Upper lobe of left lung (tissue), 6 donors: ENCODE measurements around the gene NDUFAF3. TPM values are rescaled to one million over a fixed set of nuclear protein-coding genes. Genes with fewer than 3 reads are reported as not detected.
A peak's percentile ranks its signal among the peaks of the same experiment; 100 is the strongest.

Experiments used
- ATAC-seq, 2 donors: fragments of 200-7000 bp; cut with Tn5 transposase; one replicate each; pipeline ENCODE4 v1.9.1; 2022; ENCODE audit warnings: mild to moderate bottlenecking in 2 of 2, moderate library complexity in 2 of 2; ENCODE audit not compliant: low FRiP score in 2 of 2
- DNase-seq, 2 donors: peaks; one replicate each; pipeline ENCODE4 v3.0.0-alpha.2; 2019 to 2020
- H3K27ac ChIP-seq, 4 donors: fragments of 200-600 bp; sonication (generic); one replicate each; pipeline ENCODE4 v1.5.1; 2016 to 2019
- H3K27me3 ChIP-seq, 4 donors: fragments of 200-600 bp; sonication (generic); one replicate each; pipeline ENCODE4 v1.5.1; 2017 to 2019
- H3K36me3 ChIP-seq, 4 donors: fragments of 200-600 bp; sonication (generic); one replicate each; pipeline ENCODE4 v1.5.1; 2016 to 2019
- H3K4me1 ChIP-seq, 4 donors: fragments of 200-600 bp; sonication (generic); one replicate each; pipeline ENCODE4 v1.5.1; 2018 to 2019
- H3K4me3 ChIP-seq, 4 donors: fragments of 200-600 bp; sonication (generic); one replicate each; pipeline ENCODE4 v1.5.1; 2017 to 2019; ENCODE audit warnings: mild to moderate bottlenecking in 2 of 4, moderate library complexity in 1 of 4
- H3K9me3 ChIP-seq, 4 donors: fragments of 200-600 bp; sonication (generic); one replicate each; pipeline ENCODE4 v1.5.1; 2018 to 2019
- CTCF ChIP-seq, 6 experiments: fragments of 450-650 bp in 4 of 6; fragments of 200-600 bp in 2 of 6; sonication (generic) in 2 of 6; IDR thresholded peaks; one replicate each; pipeline ENCODE4 v1.5.1; 2016 to 2019; ENCODE audit warnings: antibody characterized with exemption in 6 of 6
- EP300 ChIP-seq, 4 donors: sonication (generic); formaldehyde crosslinking; IDR thresholded peaks; one replicate each; pipeline ENCODE4 v1.5.1; 2017; ENCODE audit warnings: antibody characterized with exemption in 4 of 4, control low read depth in 2 of 4
- POLR2A ChIP-seq, 4 donors: fragments of 450-650 bp; IDR thresholded peaks; one replicate each; pipeline ENCODE4 v1.5.1; 2016 to 2017; ENCODE audit warnings: antibody characterized with exemption in 4 of 4, mild to moderate bottlenecking in 2 of 4
- POLR2AphosphoS5 ChIP-seq, 2 donors: sonication (generic); formaldehyde crosslinking; IDR thresholded peaks; one replicate each; pipeline ENCODE4 v1.5.1; 2017; ENCODE audit warnings: antibody characterized with exemption in 2 of 2
- WGBS, 2 donors: methylation state at CpG; one replicate each; pipeline ENCODE4 v1.1.5; 2017 to 2018; 5-methylcytosine and 5-hydroxymethylcytosine counted together
- total RNA-seq, 6 donors: library from RNA; depleted of rRNA in 4 of 6; stranded (reverse); fragments of >200 nt in 4 of 6; gene quantifications; one replicate each; pipeline versions ENCODE4 v1.1.0 to v1.2.1, GENCODE V29; 2016 to 2021
- donor health status: DM: no; HTN: no; CAD: no; lungs with moderate emphysema.
- donor health status: DM: no; HTN: yes; CAD: no; lungs with severe emphysema.

The NDUFAF3 gene
- total RNA-seq, 6 donors from 2014 or later: 75.4 to 166 (median 101) TPM

DNA sequence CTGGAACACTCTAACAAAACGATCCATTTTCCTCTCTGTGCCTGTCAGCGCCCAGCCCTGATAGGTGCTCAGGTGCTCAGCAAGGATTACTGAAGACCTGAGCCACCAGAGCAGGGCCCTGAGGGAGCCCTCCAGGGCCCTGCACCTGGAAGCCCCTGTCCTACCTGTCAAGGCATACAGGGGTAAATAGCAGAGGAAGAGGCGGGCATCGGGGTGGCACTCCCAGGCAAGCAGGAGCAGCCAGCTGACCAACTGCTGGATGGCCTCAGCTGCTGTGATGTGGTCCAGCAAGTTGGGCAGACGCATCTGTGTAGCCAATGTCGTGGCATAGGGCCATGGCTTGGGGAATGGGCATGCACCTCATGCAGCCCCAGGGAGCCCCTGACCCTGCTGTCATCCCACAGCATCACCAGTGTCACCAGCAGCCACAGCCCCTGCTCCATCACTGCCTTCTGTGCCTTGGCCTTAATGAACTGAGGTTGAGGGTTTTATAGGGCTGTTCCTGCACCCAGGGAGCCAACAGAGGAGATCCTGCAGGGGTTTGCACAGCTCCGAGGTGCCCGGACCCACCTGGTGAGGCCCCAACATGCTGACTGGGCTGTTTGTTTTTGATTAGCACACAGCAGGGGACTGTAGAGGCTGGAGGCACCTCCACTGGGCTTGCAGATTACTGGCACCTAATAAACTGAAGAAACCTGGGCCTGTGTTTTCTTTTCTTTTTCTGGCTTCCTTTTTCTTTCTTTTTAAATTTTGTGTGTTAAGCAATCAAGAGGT, 22.6 kb upstream of the NDUFAF3 start:
- peaks cover 0 to 13% (median 5%) of the 10 kb centered on the region in 4 donors for H3K36me3 ChIP-seq
- DNase-seq (no peak), ATAC-seq (no peak)
- no peak overlapping the region for H3K4me3 ChIP-seq
- no peaks in the 10 kb centered on the region for H3K9me3 ChIP-seq
- no peak overlapping the region for H3K27ac ChIP-seq
- WGBS, 2 donors: 80 to 94% methylated on average over 6 of the region's 8 CpGs
- TF ChIP-seq CTCF (IDR thresholded peaks at IDR 0.05) (no peak), POLR2AphosphoS5 (IDR thresholded peaks at IDR 0.05) (no peak), EP300 (IDR thresholded peaks at IDR 0.05) (no peak), POLR2A (IDR thresholded peaks at IDR 0.05) (no peak)
- no peaks in the 10 kb centered on the region for H3K4me1 ChIP-seq
- no peaks in the 10 kb centered on the region for H3K27me3 ChIP-seq

DNA sequence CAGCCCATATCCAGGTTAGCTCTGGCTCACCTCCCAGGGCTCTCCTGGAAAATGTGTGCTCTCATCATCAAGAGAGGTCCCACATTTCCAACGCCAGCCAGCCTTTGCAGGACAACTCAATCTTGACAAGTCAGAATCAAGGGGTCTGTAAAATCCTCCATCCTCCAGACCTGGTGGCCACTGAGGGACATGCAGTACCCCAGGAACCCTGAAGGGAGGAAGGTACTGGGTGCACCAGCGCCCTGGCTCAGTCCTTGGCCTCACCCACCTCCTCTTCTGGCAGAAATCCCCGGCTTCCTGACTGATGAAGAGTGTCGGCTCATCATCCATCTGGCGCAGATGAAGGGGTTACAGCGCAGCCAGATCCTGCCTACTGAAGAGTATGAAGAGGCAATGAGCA, 20.8 kb upstream of the NDUFAF3 start:
- no peak for ATAC-seq
- Histone ChIP-seq H3K4me3 (no peak overlapping the region), H3K4me1 (peaks cover 2 to 4% (median 3%) of the 10 kb centered on the region in 4 donors), H3K27ac (no peak overlapping the region), H3K27me3 (no peaks in the 10 kb centered on the region), H3K36me3 (peaks cover 0 to 10% (median 3%) of the 10 kb centered on the region in 4 donors), H3K9me3 (no peaks in the 10 kb centered on the region)
- 91 to 94% methylated on average over 5 to 6 of the region's 6 CpGs for WGBS, 2 donors
- DNase-seq: no peak
- TF ChIP-seq EP300 (IDR thresholded peaks at IDR 0.05): no peak

DNA sequence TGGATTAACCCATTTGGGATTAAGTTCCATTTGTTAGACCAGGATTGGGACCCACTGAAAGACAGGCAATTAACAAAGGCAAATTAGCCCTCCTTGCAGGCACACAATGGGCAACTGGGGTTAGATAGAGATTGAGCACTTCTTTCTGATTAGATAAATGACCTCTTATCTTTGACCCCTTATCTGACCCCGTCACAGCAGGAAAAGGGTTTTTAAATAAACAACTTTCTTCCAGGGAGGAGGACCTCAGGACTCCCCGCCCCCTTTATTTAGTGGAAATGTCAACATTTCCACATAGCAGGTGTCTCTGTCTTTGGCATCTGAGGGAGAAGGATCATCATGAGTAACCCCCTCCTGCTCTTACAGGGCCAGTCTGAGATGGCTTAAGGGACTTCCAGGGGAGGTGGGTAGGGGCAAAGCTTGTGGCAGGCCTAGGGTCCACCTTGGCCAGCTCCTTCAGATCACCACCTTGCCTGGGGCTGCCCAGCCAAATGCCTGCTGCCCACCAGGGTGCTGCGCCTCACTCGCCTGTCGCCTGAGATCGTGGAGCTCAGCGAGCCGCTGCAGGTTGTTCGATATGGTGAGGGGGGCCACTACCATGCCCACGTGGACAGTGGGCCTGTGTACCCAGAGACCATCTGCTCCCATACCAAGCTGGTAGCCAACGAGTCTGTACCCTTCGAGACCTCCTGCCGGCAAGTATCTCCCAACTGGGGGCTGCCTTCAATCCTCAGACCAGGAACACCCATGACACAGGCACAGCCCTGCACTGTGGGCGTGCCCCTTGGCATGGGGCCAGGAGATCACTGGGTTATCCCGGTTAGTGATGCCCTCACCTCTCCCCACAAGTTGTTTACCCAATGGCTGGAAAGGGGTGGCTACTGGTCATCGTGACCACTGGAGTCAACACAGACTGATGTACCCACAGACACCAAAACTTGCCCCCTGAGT, 17.3 kb upstream of the NDUFAF3 start:
- TF ChIP-seq CTCF (IDR thresholded peaks at IDR 0.05): no peak
- no peak for TF ChIP-seq POLR2A (IDR thresholded peaks at IDR 0.05)
- no peak for TF ChIP-seq EP300 (IDR thresholded peaks at IDR 0.05)
- TF ChIP-seq POLR2AphosphoS5 (IDR thresholded peaks at IDR 0.05): no peak
- 81 to 85% methylated on average over 8 to 15 of the region's 16 CpGs for WGBS, 2 donors
- ATAC-seq: no peak
- Histone ChIP-seq H3K4me1 (peaks cover 17 to 30% (median 18%) of the 10 kb centered on the region in 4 donors), H3K27ac (no peak overlapping the region), H3K9me3 (no peaks in the 10 kb centered on the region), H3K27me3 (no peaks in the 10 kb centered on the region), H3K36me3 (no peaks in the 10 kb centered on the region), H3K4me3 (no peak overlapping the region)
- no peak for DNase-seq

GRCh38 chr3:49005303-49005680, 16.6 kb upstream of the NDUFAF3 start:
- DNase-seq (no peak), ATAC-seq (no peak)
- Histone ChIP-seq H3K4me1 (peaks cover 17 to 32% (median 18%) of the 10 kb centered on the region in 4 donors), H3K27me3 (no peaks in the 10 kb centered on the region), H3K9me3 (no peaks in the 10 kb centered on the region), H3K27ac (no peak overlapping the region), H3K4me3 (no peak overlapping the region), H3K36me3 (no peaks in the 10 kb centered on the region)
- TF ChIP-seq EP300 (IDR thresholded peaks at IDR 0.05) (no peak), POLR2AphosphoS5 (IDR thresholded peaks at IDR 0.05) (no peak), CTCF (IDR thresholded peaks at IDR 0.05) (no peak), POLR2A (IDR thresholded peaks at IDR 0.05) (no peak)
- WGBS, 2 donors: 93 to 95% methylated on average over 2 to 3 of the region's 3 CpGs

GRCh38 chr3:49005998-49006397, 15.9 kb upstream of the NDUFAF3 start:
- peaks cover 17 to 32% (median 18%) of the 10 kb centered on the region in 4 donors for H3K4me1 ChIP-seq
- TF ChIP-seq CTCF (IDR thresholded peaks at IDR 0.05) (no peak), POLR2AphosphoS5 (IDR thresholded peaks at IDR 0.05) (no peak)
- peak overlapping the region in 3 of 4 donors; percentile 72 to 98 (median 84) for H3K4me3 ChIP-seq
- no peaks in the 10 kb centered on the region for H3K36me3 ChIP-seq
- H3K27me3 ChIP-seq: no peaks in the 10 kb centered on the region
- 86 to 93% methylated on average over 1 to 5 of the region's 5 CpGs for WGBS, 2 donors
- no peaks in the 10 kb centered on the region for H3K9me3 ChIP-seq
- DNase-seq: no peak
- H3K27ac ChIP-seq: peak overlapping the region; percentile 94 to 98 (median 97)
- no peak for ATAC-seq
